ENCODE results near the gene MAP2K5.

MAP2K5 gene

GRCh38 chr15:67569668-67570067 is 27.2 kb downstream of the MAP2K5 start:
- CTCF ChIA-PET = interaction anchor here (1.1 to 1.4 kb wide), 3 partner anchors 12 to 88 kb away, joined by 3 read pairs; no protein-coding TSS in a partner anchor
- POLR2A ChIA-PET = no interaction called here
- TF ChIP-seq, protein P1, sequence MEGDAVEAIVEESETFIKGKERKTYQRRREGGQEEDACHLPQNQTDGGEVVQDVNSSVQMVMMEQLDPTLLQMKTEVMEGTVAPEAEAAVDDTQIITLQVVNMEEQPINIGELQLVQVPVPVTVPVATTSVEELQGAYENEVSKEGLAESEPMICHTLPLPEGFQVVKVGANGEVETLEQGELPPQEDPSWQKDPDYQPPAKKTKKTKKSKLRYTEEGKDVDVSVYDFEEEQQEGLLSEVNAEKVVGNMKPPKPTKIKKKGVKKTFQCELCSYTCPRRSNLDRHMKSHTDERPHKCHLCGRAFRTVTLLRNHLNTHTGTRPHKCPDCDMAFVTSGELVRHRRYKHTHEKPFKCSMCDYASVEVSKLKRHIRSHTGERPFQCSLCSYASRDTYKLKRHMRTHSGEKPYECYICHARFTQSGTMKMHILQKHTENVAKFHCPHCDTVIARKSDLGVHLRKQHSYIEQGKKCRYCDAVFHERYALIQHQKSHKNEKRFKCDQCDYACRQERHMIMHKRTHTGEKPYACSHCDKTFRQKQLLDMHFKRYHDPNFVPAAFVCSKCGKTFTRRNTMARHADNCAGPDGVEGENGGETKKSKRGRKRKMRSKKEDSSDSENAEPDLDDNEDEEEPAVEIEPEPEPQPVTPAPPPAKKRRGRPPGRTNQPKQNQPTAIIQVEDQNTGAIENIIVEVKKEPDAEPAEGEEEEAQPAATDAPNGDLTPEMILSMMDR (IDR thresholded peaks at IDR 0.05; ENCODE audit: control extremely low read depth, extremely low read depth, low read depth, missing control alignments) = no peak
- no peak for DNase-seq (ENCODE audit: extremely low spot score)

- TF ChIP-seq, protein P1 (IDR thresholded peaks at IDR 0.05; ENCODE audit: control extremely low read depth, extremely low read depth, low read depth, missing control alignments) = no peak
- no peak for DNase-seq (ENCODE audit: extremely low spot score)
- CTCF ChIA-PET = interaction anchor here (1.0 to 1.4 kb wide), 5 partner anchors 11 to 114 kb away, joined by 3 to 5 read pairs (median 3); no protein-coding TSS in a partner anchor
- POLR2A ChIA-PET = interaction anchor here (0.6 kb wide), 1 partner anchor 11 kb away, joined by 7 read pairs; no protein-coding TSS in a partner anchor
Observed at GRCh38 chr15:67570875-67571647, 28.6 kb downstream of the MAP2K5 start.

DNA sequence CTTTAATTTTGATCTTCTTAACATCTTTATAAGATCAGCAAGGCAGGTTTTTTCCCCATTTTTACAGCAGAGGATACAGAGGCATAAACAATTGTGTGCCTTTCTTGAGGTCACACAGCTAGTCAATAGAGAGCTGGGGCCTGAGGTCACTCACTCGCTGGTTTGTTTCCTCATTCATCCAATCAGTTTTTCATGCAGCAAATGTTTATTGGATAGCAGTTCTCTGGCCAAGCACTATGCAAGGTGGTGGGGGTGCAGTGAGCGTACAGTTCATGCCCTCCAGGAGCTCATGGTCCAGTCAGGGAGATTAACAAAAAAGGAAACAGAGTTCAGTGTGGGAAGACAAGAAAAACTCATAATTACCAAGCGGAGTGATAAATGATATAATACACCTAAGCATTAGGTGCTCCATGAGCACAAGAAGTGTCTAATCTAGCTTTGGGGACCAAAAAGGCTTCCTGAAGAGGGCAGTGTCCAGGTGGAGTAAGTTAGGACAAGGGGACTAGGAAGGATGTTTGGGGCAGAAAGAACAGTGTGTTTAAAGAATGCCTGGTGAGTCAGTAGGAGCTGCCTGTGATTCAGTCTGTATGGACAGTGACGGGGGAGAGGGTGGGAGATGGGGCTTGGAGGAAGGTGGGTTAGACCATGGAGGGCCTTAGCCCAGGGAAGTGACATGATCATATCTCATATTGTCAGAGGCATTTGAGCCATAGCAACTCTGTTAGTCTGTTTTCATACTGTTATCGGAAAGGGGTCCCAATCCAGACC is 29.3 kb downstream of the MAP2K5 start:
- ChIA-PET CTCF (interaction anchor here (1.0 to 1.4 kb wide), 3 partner anchors 12 to 115 kb away, joined by 3 to 5 read pairs (median 4); no protein-coding TSS in a partner anchor), POLR2A (no interaction called here)
- TF ChIP-seq, protein P1 (IDR thresholded peaks at IDR 0.05; ENCODE audit: control extremely low read depth, extremely low read depth, low read depth, missing control alignments) = no peak
- DNase-seq (ENCODE audit: extremely low spot score) = no peak

- CTCF ChIA-PET = interaction anchor here (0.7 to 1.1 kb wide), 3 partner anchors 12 to 30 kb away, joined by 3 read pairs; no protein-coding TSS in a partner anchor
- POLR2A ChIA-PET = no interaction called here
- DNase-seq (ENCODE audit: extremely low spot score) = no peak
- TF ChIP-seq, protein P1 (IDR thresholded peaks at IDR 0.05; ENCODE audit: control extremely low read depth, extremely low read depth, low read depth, missing control alignments) = no peak
Observed at GRCh38 chr15:67573194-67573593, 30.7 kb downstream of the MAP2K5 start.

- CTCF ChIA-PET = no interaction called here
- TF ChIP-seq, protein P1 (IDR thresholded peaks at IDR 0.05; ENCODE audit: control extremely low read depth, extremely low read depth, low read depth, missing control alignments) = no peak
- POLR2A ChIA-PET = no interaction called here
Observed at GRCh38 chr15:67575039-67575502, 32.6 kb downstream of the MAP2K5 start.

GRCh38 chr15:67578020-67578600 is 35.6 kb downstream of the MAP2K5 start:
- TF ChIP-seq, protein P1 (IDR thresholded peaks at IDR 0.05; ENCODE audit: control extremely low read depth, extremely low read depth, low read depth, missing control alignments) = no peak
- POLR2A ChIA-PET = no interaction called here
- CTCF ChIA-PET = interaction anchor here (2.2 kb wide), 1 partner anchor 10 kb away, joined by 5 read pairs; no protein-coding TSS in a partner anchor

More at GRCh38 chr15:67575039-67575502, 32.6 kb downstream of the MAP2K5 start:
- DNase-seq (ENCODE audit: extremely low spot score) = no peak

More at GRCh38 chr15:67578020-67578600, 35.6 kb downstream of the MAP2K5 start:
- no peak for DNase-seq (ENCODE audit: extremely low spot score)
